ENCODE measurements around the gene FBXL16.
A peak's percentile ranks its signal among the peaks of the same experiment; 100 is the strongest.

Gene FBXL16

GRCh38 chr16:660132-660458 lies 45.5 kb downstream of the FBXL16 start:
- no peak for DNase-seq

GRCh38 chr16:659618-660017 lies 46.0 kb downstream of the FBXL16 start:
- DNase-seq: no peak

- DNase-seq: no peak
Measured at GRCh38 chr16:658679-659571, 46.7 kb downstream of the FBXL16 start.

GRCh38 chr16:657487-657886 lies 48.1 kb downstream of the FBXL16 start:
- DNase-seq: no peak

GRCh38 chr16:654034-654433 lies 51.6 kb downstream of the FBXL16 start:
- no peak for DNase-seq

- no peak for DNase-seq
Measured at GRCh38 chr16:652454-653305, 52.9 kb downstream of the FBXL16 start.

- DNase-seq: no peak
Measured at GRCh38 chr16:651844-652243, 53.8 kb downstream of the FBXL16 start.

GRCh38 chr16:649631-650030 lies 56.0 kb downstream of the FBXL16 start:
- DNase-seq: no peak

- DNase-seq: peak; percentile 79
Measured at GRCh38 chr16:648781-649589, 56.6 kb downstream of the FBXL16 start, which contains the start of gene WDR90. TSS of gene WDR90 (plus strand) at chr16:649365. CDS start at chr16:649417, 52 bp downstream.

- no peak for DNase-seq
Measured at GRCh38 chr16:648071-648780, 57.4 kb downstream of the FBXL16 start.

- DNase-seq: no peak
Measured at GRCh38 chr16:647173-647902, 58.3 kb downstream of the FBXL16 start.

- DNase-seq: no peak
Measured at GRCh38 chr16:646679-647172, 58.9 kb downstream of the FBXL16 start.

GRCh38 chr16:645852-646678 lies 59.5 kb downstream of the FBXL16 start:
- DNase-seq: no peak

GRCh38 chr16:644556-644955 lies 61.0 kb downstream of the FBXL16 start:
- DNase-seq: no peak

GRCh38 chr16:643050-643368 lies 62.6 kb downstream of the FBXL16 start:
- no peak for DNase-seq
